ENCODE measurements around the gene TIMM17B. TPM values are rescaled to one million over a fixed set of nuclear protein-coding genes. Genes with fewer than 3 reads are reported as not detected.

The TIMM17B gene
- total and polyA plus RNA-seq, 2 of the 8 experiments (the other 6 are each of a cell fraction or from before 2014, with no cell fraction given), result 77.8 to 246 TPM

GRCh38 chrX:48893556-48894348, 3.8 kb downstream of the TIMM17B start:
- no peak overlapping the region for H3K56ac ChIP-seq (replicated peaks; ENCODE audit: insufficient read length, low read depth, low read length)
- no peaks in the 10 kb centered on the region for H3K27me3 ChIP-seq (replicated peaks in 1 of 4; ENCODE audit: control insufficient read depth in 3 of 4, extremely low read depth in 1 of 4, insufficient read depth in 3 of 4, low read length in 3 of 4)
- no peak overlapping the region for H2AK5ac ChIP-seq (ENCODE audit: low read depth, low read length)
- no peaks in the 10 kb centered on the region; the same call in 1 of the 2 replicates for H3K79me1 ChIP-seq (ENCODE audit: low read depth, low read length)
- 90% methylated on average over 6 of the region's 16 CpGs; no CpG with 5 or more reads in 1 of the 2 experiments for WGBS, 2 experiments (ENCODE audit: extremely low coverage in 1 of 2, insufficient coverage in 1 of 2, insufficient read length in 1 of 2, insufficient replicate concordance in 2 of 2, low coverage in 1 of 2, low lambda C conversion rate in 2 of 2, missing lambda C conversion rate in 1 of 2)
- CTCF ChIA-PET (ENCODE audit: partially characterized antibody), result interaction anchor here (1.3 kb wide), 1 partner anchor 78 kb away, joined by 3 read pairs; the partner anchor contains the start of gene KCND1
- peaks cover 0 to 14% of the 10 kb centered on the region in 2 experiments; a peak in 2 of 4 replicates for H3K79me2 ChIP-seq (ENCODE audit: control insufficient read depth in 1 of 2, insufficient read depth in 2 of 2, low read length in 2 of 2)
- no peaks in the 10 kb centered on the region for H3K9me3 ChIP-seq (ENCODE audit: insufficient read depth in 2 of 2, low read depth in 1 of 2, low read length in 1 of 2)
- H4K8ac ChIP-seq (ENCODE audit: extremely low read depth, insufficient read depth, low read length), result no peak overlapping the region
- no peak overlapping the region for H3K18ac ChIP-seq (ENCODE audit: extremely low read depth, low read length)
- peaks cover 0 to 4% (median 2%) of the 10 kb centered on the region in 4 experiments; a peak in 2 of 7 replicates for H3K4me1 ChIP-seq (replicated peaks in 1 of 4; ENCODE audit: control insufficient read depth in 3 of 4, insufficient read depth in 4 of 4, low read length in 3 of 4)
- peaks cover 10% of the 10 kb centered on the region for H3K23me2 ChIP-seq (ENCODE audit: low read depth, low read length)
- H3K4ac ChIP-seq (replicated peaks; ENCODE audit: insufficient read length, low read depth, low read length), result no peak overlapping the region
- DNase-seq (ENCODE audit: low read depth in 1 of 2, low spot score in 2 of 2) (no peak), FAIRE-seq (no peak)
- no peak overlapping the region for H3K23ac ChIP-seq (ENCODE audit: insufficient read length)
- H4K91ac ChIP-seq (replicated peaks; ENCODE audit: insufficient read length, low read length), result no peak overlapping the region
- H3K27ac ChIP-seq (ENCODE audit: low read depth, low read length), result no peak overlapping the region
- H3K4me3 ChIP-seq (ENCODE audit: extremely low read depth in 1 of 4, insufficient read depth in 2 of 4, low read depth in 3 of 4, low read length in 4 of 4), result no peak overlapping the region
- no peak overlapping the region for H2BK20ac ChIP-seq (ENCODE audit: low read length)
- H3K36me3 ChIP-seq (ENCODE audit: control insufficient read depth in 2 of 4, insufficient read depth in 4 of 4, low read length in 3 of 4), result peaks cover 0 to 7% (median 3%) of the 10 kb centered on the region in 4 experiments; a peak in 2 of 8 replicates
- POLR2A ChIA-PET (ENCODE audit: partially characterized antibody), result interaction anchor here (0.6 to 1.2 kb wide), 3 partner anchors 34 to 369 kb away, joined by 3 read pairs; no protein-coding TSS in a partner anchor
- H3K9ac ChIP-seq (replicated peaks in 1 of 4; ENCODE audit: extremely low read depth in 1 of 4, low read depth in 3 of 4, low read length in 3 of 4), result no peak overlapping the region
- no peak overlapping the region for H4K5ac ChIP-seq (ENCODE audit: insufficient read length, low read depth, low read length)
- no peak overlapping the region for H2BK5ac ChIP-seq (ENCODE audit: low read depth, low read length)
- peaks cover 7 to 8% of the 10 kb centered on the region in 2 experiments for H4K20me1 ChIP-seq (replicated peaks in 1 of 2; ENCODE audit: control insufficient read depth in 1 of 2, insufficient read depth in 2 of 2, low read length in 2 of 2)
- H2BK120ac ChIP-seq (replicated peaks; ENCODE audit: low read depth, low read length), result no peak overlapping the region
- H3K14ac ChIP-seq (ENCODE audit: insufficient read length), result no peak overlapping the region
- H2BK15ac ChIP-seq (ENCODE audit: low read length), result no peak overlapping the region
- no peak overlapping the region for H2BK12ac ChIP-seq (ENCODE audit: low read depth, low read length)
- no peak overlapping the region for H2AFZ ChIP-seq (ENCODE audit: low read length)
- H3K4me2 ChIP-seq (ENCODE audit: insufficient read depth in 1 of 2, low read depth in 2 of 2, low read length in 2 of 2), result no peak overlapping the region
- TF ChIP-seq MAFK (IDR thresholded peaks at IDR 0.05; ENCODE audit: low read depth, low read length) (no peak), CREB1 (IDR thresholded peaks at IDR 0.05) (no peak), EGR1 (IDR thresholded peaks at IDR 0.05; ENCODE audit: borderline replicate concordance, low read depth, low read length) (no peak), RAD21 (IDR thresholded peaks at IDR 0.05 in 1 of 2, conservative IDR thresholded peaks at IDR 0.05 in 1 of 2; ENCODE audit: low read depth in 2 of 2, low read length in 2 of 2) (no peak)
- TF ChIP-seq, protein P1, sequence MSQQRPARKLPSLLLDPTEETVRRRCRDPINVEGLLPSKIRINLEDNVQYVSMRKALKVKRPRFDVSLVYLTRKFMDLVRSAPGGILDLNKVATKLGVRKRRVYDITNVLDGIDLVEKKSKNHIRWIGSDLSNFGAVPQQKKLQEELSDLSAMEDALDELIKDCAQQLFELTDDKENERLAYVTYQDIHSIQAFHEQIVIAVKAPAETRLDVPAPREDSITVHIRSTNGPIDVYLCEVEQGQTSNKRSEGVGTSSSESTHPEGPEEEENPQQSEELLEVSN (IDR thresholded peaks at IDR 0.05), result no peak
